Panc1 (cell line): ENCODE results near the gene BANF2. TPM values are rescaled to one million over a fixed set of nuclear protein-coding genes. Genes with fewer than 3 reads are reported as not detected.

Experiments
- ATAC-seq: fragments of 200-7000 bp; cut with Tn5 transposase; 2 replicates; pipeline ENCODE4 v1.9.1; 2020; ENCODE audit warnings: mild to moderate bottlenecking, moderate library complexity
- BruUV-seq: library from RNA; stranded (reverse); fragments of 400-500 nt; replicated peaks from 2 replicates; lab custom pipeline; 2021; lab: Mats Ljungman, UMichigan
- CTCF ChIA-PET: fragments of 300-600 bp; sonication (Branson Sonifier 250); formaldehyde crosslinking; loops from one replicate; lab custom pipeline; 2022; ENCODE audit warnings: antibody characterized with exemption; lab: Charles Lee
- POLR2A ChIA-PET: fragments of 300-600 bp; sonication (Branson Sonifier 250); formaldehyde crosslinking; loops from one replicate; lab custom pipeline; 2022; ENCODE audit warnings: antibody characterized with exemption; lab: Charles Lee
- DNase-seq: peaks from one replicate; pipeline ENCODE4 v3.0.0-alpha.2; 2010; ENCODE audit warnings: low read depth, low spot score
- H3K27ac ChIP-seq: 2 replicates; pipeline ENCODE4 v1.5.1; 2011; ENCODE audit warnings: mild to moderate bottlenecking, low read length, inconsistent platforms
- H3K27me3 ChIP-seq: fragments of 200-500 bp; sonication (Bioruptor generic); 2 replicates; pipeline ENCODE4 v1.6.0; 2014; ENCODE audit warnings: low read length, inconsistent platforms; ENCODE audit not compliant: control insufficient read depth, insufficient read depth
- H3K36me3 ChIP-seq: fragments of 200-500 bp; sonication (Bioruptor generic); 2 replicates; pipeline ENCODE4 v1.5.1; 2014; ENCODE audit warnings: inconsistent platforms, mild to moderate bottlenecking, low read length, moderate library complexity; ENCODE audit not compliant: control insufficient read depth, insufficient read depth
- H3K4me1 ChIP-seq: 2 replicates; pipeline ENCODE4 v1.5.1; 2011; ENCODE audit warnings: inconsistent platforms, mild to moderate bottlenecking, low read length, moderate library complexity; ENCODE audit not compliant: control insufficient read depth, insufficient read depth
- H3K4me3 ChIP-seq, 2 experiments: 2 replicates each; pipeline ENCODE4 v1.5.1; 2011 to 2012; ENCODE audit warnings: low read depth in 2 of 2, low read length in 2 of 2, mild to moderate bottlenecking in 2 of 2, inconsistent platforms in 1 of 2, moderate library complexity in 1 of 2
- H3K9me3 ChIP-seq: fragments of 200-500 bp; sonication (Bioruptor generic); 2 replicates; pipeline ENCODE4 v1.5.1; 2014; ENCODE audit warnings: low read depth, mild to moderate bottlenecking, inconsistent platforms, low read length, moderate library complexity; ENCODE audit not compliant: control insufficient read depth, insufficient read depth
- POLR2AphosphoS5 ChIP-seq: IDR thresholded peaks from 2 replicates; pipeline ENCODE4 v1.6.1; 2012; ENCODE audit warnings: mild to moderate bottlenecking, low read depth, low read length, moderate library complexity
- SIN3A ChIP-seq: IDR thresholded peaks from 2 replicates; pipeline ENCODE4 v1.6.1; 2012; ENCODE audit warnings: low read depth, mild to moderate bottlenecking, low read length, moderate library complexity, borderline replicate concordance; ENCODE audit not compliant: insufficient read depth
- TCF7L2 ChIP-seq: IDR thresholded peaks from 2 replicates; pipeline ENCODE4 v1.6.1; 2011; ENCODE audit warnings: mild to moderate bottlenecking, low read depth, low read length, inconsistent platforms
- in situ Hi-C: cut with HindIII; loops from 2 replicates; pipeline ENCODE4 v1.10.0; 2016; ENCODE audit warnings: low sequenced_read_pairs, low pct_unique_long_range_greater_than_20kb
- intact Hi-C: fragments of 100-400 bp; cut with micrococcal nuclease; formaldehyde crosslinking; loops from one replicate; pipeline ENCODE4 v1.10.0; 2022; ENCODE audit not compliant: unreplicated experiment
- total RNA-seq: library from RNA; stranded (reverse); gene quantifications from one replicate; pipeline ENCODE4 v1.2.1, GENCODE V29; 2021; ENCODE audit not compliant: unreplicated experiment
- TF ChIP-seq, protein P1 (sequence below): fragments of 450-650 bp; IDR thresholded peaks from 2 replicates; pipeline ENCODE4 v1.5.1; 2017; ENCODE audit warnings: mild to moderate bottlenecking
- TF ChIP-seq, protein P2 (sequence below), 2 experiments: IDR thresholded peaks; 2 replicates each; pipeline ENCODE4 v1.6.1; 2011 to 2012; ENCODE audit warnings: low read depth in 2 of 2, control low read depth in 1 of 2, low read length in 1 of 2, mild to moderate bottlenecking in 1 of 2, moderate library complexity in 1 of 2; ENCODE audit not compliant: insufficient read depth in 1 of 2

The BANF2 gene
- total RNA-seq, 1 experiment from 2014 or later, result not detected

DNA sequence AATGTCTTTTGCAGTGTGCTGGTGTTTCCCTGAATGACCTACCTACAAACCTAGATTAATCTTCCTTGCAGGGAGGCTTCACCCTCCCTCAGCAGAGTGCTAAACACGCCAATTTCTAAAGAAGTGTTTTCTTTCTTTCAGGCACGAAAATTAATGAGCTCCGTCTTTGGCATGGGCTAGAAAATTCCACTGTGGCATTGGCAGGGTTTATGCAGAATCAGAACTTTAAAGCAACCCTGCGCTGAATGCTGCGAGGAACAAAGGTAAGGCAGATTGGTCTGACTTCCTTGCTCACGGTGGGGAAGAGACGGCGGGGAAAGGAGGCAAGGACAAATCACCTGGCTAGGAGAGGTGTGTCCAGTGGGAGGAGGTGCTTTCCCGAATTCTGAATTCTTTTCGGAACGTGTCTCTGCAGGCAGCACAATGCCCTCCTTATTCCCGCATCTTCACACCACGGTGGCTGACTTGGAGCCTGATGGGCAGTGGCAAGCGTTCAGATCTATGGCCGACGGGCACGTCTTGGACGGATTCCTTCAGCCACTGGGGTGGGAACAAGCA lies 6.2 kb upstream of the BANF2 start:
- DNase-seq, result no peak
- in situ Hi-C loops, result no loop called here
- TF ChIP-seq, protein P1, sequence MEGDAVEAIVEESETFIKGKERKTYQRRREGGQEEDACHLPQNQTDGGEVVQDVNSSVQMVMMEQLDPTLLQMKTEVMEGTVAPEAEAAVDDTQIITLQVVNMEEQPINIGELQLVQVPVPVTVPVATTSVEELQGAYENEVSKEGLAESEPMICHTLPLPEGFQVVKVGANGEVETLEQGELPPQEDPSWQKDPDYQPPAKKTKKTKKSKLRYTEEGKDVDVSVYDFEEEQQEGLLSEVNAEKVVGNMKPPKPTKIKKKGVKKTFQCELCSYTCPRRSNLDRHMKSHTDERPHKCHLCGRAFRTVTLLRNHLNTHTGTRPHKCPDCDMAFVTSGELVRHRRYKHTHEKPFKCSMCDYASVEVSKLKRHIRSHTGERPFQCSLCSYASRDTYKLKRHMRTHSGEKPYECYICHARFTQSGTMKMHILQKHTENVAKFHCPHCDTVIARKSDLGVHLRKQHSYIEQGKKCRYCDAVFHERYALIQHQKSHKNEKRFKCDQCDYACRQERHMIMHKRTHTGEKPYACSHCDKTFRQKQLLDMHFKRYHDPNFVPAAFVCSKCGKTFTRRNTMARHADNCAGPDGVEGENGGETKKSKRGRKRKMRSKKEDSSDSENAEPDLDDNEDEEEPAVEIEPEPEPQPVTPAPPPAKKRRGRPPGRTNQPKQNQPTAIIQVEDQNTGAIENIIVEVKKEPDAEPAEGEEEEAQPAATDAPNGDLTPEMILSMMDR, result no peak
- no peak for TF ChIP-seq SIN3A
- TF ChIP-seq TCF7L2, result no peak
- TF ChIP-seq POLR2AphosphoS5, result no peak
- TF ChIP-seq, protein P2, sequence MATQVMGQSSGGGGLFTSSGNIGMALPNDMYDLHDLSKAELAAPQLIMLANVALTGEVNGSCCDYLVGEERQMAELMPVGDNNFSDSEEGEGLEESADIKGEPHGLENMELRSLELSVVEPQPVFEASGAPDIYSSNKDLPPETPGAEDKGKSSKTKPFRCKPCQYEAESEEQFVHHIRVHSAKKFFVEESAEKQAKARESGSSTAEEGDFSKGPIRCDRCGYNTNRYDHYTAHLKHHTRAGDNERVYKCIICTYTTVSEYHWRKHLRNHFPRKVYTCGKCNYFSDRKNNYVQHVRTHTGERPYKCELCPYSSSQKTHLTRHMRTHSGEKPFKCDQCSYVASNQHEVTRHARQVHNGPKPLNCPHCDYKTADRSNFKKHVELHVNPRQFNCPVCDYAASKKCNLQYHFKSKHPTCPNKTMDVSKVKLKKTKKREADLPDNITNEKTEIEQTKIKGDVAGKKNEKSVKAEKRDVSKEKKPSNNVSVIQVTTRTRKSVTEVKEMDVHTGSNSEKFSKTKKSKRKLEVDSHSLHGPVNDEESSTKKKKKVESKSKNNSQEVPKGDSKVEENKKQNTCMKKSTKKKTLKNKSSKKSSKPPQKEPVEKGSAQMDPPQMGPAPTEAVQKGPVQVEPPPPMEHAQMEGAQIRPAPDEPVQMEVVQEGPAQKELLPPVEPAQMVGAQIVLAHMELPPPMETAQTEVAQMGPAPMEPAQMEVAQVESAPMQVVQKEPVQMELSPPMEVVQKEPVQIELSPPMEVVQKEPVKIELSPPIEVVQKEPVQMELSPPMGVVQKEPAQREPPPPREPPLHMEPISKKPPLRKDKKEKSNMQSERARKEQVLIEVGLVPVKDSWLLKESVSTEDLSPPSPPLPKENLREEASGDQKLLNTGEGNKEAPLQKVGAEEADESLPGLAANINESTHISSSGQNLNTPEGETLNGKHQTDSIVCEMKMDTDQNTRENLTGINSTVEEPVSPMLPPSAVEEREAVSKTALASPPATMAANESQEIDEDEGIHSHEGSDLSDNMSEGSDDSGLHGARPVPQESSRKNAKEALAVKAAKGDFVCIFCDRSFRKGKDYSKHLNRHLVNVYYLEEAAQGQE (IDR thresholded peaks at IDR 0.05; ENCODE audit: insufficient read depth in 1 of 2, low read depth in 2 of 2, low read length in 1 of 2), result no peak
- CTCF ChIA-PET, result no interaction called here
- POLR2A ChIA-PET, result no interaction called here
- intact Hi-C loops, result no loop called here
- Histone ChIP-seq H3K27ac (no peak overlapping the region), H3K4me1 (no peaks in the 10 kb centered on the region), H3K9me3 (no peaks in the 10 kb centered on the region), H3K4me3 (no peak overlapping the region), H3K27me3 (peaks cover 5% of the 10 kb centered on the region), H3K36me3 (no peaks in the 10 kb centered on the region)
- no peak for ATAC-seq
- BruUV-seq, result no TSS peak

DNA sequence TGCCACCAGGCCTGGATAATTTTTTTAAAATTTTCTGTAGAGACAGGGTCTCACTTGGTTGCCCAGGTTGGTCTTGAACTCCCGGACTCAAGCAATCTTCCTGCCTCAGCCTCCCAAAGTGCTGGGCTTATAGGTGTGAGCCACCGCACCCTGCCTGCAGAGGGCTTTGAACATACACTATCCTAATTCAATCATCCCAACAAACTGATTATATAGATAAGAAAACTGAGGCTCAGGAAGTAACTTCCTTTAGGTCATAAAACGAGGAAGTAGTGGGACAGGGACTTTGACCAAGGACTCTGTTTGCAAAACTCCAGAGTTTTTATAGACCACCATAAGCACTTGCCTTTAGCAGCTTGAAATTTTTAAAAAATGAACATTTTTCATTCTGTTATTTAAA lies 5.0 kb upstream of the BANF2 start:
- Histone ChIP-seq H3K9me3 (no peaks in the 10 kb centered on the region), H3K27me3 (peaks cover 3% of the 10 kb centered on the region), H3K4me3 (no peak overlapping the region), H3K27ac (no peak overlapping the region), H3K36me3 (no peaks in the 10 kb centered on the region), H3K4me1 (no peaks in the 10 kb centered on the region)
- DNase-seq (no peak), ATAC-seq (no peak)
- in situ Hi-C loops (no loop called here), intact Hi-C loops (no loop called here)
- POLR2A ChIA-PET, result no interaction called here
- TF ChIP-seq POLR2AphosphoS5, result no peak
- TF ChIP-seq, protein P1, result no peak
- TF ChIP-seq, protein P2 (IDR thresholded peaks at IDR 0.05; ENCODE audit: insufficient read depth in 1 of 2, low read depth in 2 of 2, low read length in 1 of 2), result no peak
- no peak for TF ChIP-seq SIN3A
- TF ChIP-seq TCF7L2, result no peak
- no TSS peak for BruUV-seq
- CTCF ChIA-PET, result no interaction called here
